Loucy (cell line): ENCODE results near the gene PTPRN2.
"Not testable (repeated sequence)": the region's sequence is repeated elsewhere in the genome, so short reads cannot be mapped to it uniquely, and the experiment has no call there.

Experiments
- H2AFZ ChIP-seq: fragments of 200-600 bp; sonication (generic); 2 replicates; pipeline ENCODE4 v1.6.0; 2016; ENCODE audit warnings: antibody characterized with exemption, mild to moderate bottlenecking, low read length, moderate library complexity
- H3F3A ChIP-seq: fragments of 200-600 bp; 2 replicates; pipeline ENCODE4 v1.6.0; 2016; ENCODE audit warnings: antibody characterized with exemption, low read depth, mild to moderate bottlenecking
- H3K27me3 ChIP-seq: fragments of 200-600 bp; sonication (generic); 2 replicates; pipeline ENCODE4 v1.6.1; 2014; ENCODE audit warnings: low read length, mild to moderate bottlenecking; ENCODE audit not compliant: insufficient read depth, poor library complexity, severe bottlenecking
- H3K36me3 ChIP-seq: fragments of 200-600 bp; sonication (generic); 2 replicates; pipeline ENCODE4 v1.6.1; 2016; ENCODE audit warnings: low read length; ENCODE audit not compliant: insufficient read depth
- H3K4me1 ChIP-seq: fragments of 200-600 bp; sonication (generic); 2 replicates; pipeline ENCODE4 v1.5.1; 2014; ENCODE audit warnings: low read length, mild to moderate bottlenecking; ENCODE audit not compliant: insufficient read depth, poor library complexity, severe bottlenecking
- H3K4me2 ChIP-seq: fragments of 200-600 bp; sonication (generic); 2 replicates; pipeline ENCODE4 v1.6.0; 2014; ENCODE audit warnings: antibody characterized with exemption, low read length, low read depth, mild to moderate bottlenecking; ENCODE audit not compliant: poor library complexity, severe bottlenecking
- H3K4me3 ChIP-seq: fragments of 200-600 bp; sonication (generic); 2 replicates; pipeline ENCODE4 v1.5.1; 2014; ENCODE audit warnings: low read length, mild to moderate bottlenecking, mixed read lengths; ENCODE audit not compliant: poor library complexity, severe bottlenecking
- H3K79me2 ChIP-seq: fragments of 200-600 bp; sonication (generic); 2 replicates; pipeline ENCODE4 v1.6.1; 2014; ENCODE audit warnings: low read length; ENCODE audit not compliant: insufficient read depth
- H3K9ac ChIP-seq: fragments of 200-600 bp; sonication (generic); 2 replicates; pipeline ENCODE4 v1.6.0; 2014; ENCODE audit warnings: mild to moderate bottlenecking, low read depth, low read length, moderate library complexity; ENCODE audit not compliant: poor library complexity, severe bottlenecking
- H3K9me2 ChIP-seq: fragments of 200-600 bp; sonication (generic); replicated peaks from 2 replicates; pipeline ENCODE4 v1.6.1; 2016; ENCODE audit warnings: low read depth, low read length, mixed read lengths
- H3K9me3 ChIP-seq: fragments of 200-600 bp; sonication (generic); 2 replicates; pipeline ENCODE4 v1.6.1; 2014; ENCODE audit warnings: mild to moderate bottlenecking, antibody characterized with exemption, low read length, low read depth; ENCODE audit not compliant: insufficient read depth
- H4K20me1 ChIP-seq: fragments of 200-600 bp; sonication (generic); 2 replicates; pipeline ENCODE4 v1.6.0; 2014; ENCODE audit warnings: antibody characterized with exemption, low read length, mild to moderate bottlenecking; ENCODE audit not compliant: insufficient read depth, poor library complexity, severe bottlenecking
- CTCF ChIP-seq: fragments of 200-600 bp; sonication (generic); conservative IDR thresholded peaks from 2 replicates; pipeline ENCODE4 v1.5.1; 2014; ENCODE audit warnings: mild to moderate bottlenecking, antibody characterized with exemption, low read length
- EZH2phosphoT487 ChIP-seq: fragments of 200-600 bp; IDR thresholded peaks from 2 replicates; pipeline ENCODE4 v1.6.1; 2018; ENCODE audit warnings: antibody characterized with exemption, mild to moderate bottlenecking, moderate library complexity, borderline replicate concordance

Gene PTPRN2

GRCh38 chr7:158034571-158034970, 553.1 kb downstream of the PTPRN2 start:
- Histone ChIP-seq H3K4me1 (no peaks in the 10 kb centered on the region), H3K9me3 (peaks cover 21% of the 10 kb centered on the region), H3K9me2 (no peaks in the 10 kb centered on the region; the same call in 1 of the 2 replicates), H3K79me2 (no peaks in the 10 kb centered on the region), H3K36me3 (no peaks in the 10 kb centered on the region), H3K27me3 (no peaks in the 10 kb centered on the region), H3K4me2 (no peak overlapping the region), H3K4me3 (no peak overlapping the region), H3F3A (no peaks in the 10 kb centered on the region), H3K9ac (no peak overlapping the region), H4K20me1 (no peaks in the 10 kb centered on the region), H2AFZ (no peak overlapping the region)
- TF ChIP-seq CTCF: no peak
- no peak for TF ChIP-seq EZH2phosphoT487

GRCh38 chr7:158033925-158034324, 553.7 kb downstream of the PTPRN2 start:
- H2AFZ ChIP-seq, H3K4me1 ChIP-seq, H3K27me3 ChIP-seq, H3K4me3 ChIP-seq, H3K9ac ChIP-seq, H3K36me3 ChIP-seq, H3K79me2 ChIP-seq, H3K4me2 ChIP-seq, H3F3A ChIP-seq, H3K9me2 ChIP-seq, H4K20me1 ChIP-seq: not testable (repeated sequence)
- peaks cover 15% of the 10 kb centered on the region; the same call in 1 of the 2 replicates for H3K9me3 ChIP-seq

- Histone ChIP-seq H3K4me2 (no peak overlapping the region), H3K4me3 (no peak overlapping the region), H3K36me3 (no peaks in the 10 kb centered on the region), H3K27me3 (no peaks in the 10 kb centered on the region), H3K9ac (no peak overlapping the region), H4K20me1 (no peaks in the 10 kb centered on the region), H3F3A (no peaks in the 10 kb centered on the region), H3K9me3 (peaks cover 15% of the 10 kb centered on the region; the same call in 1 of the 2 replicates), H3K9me2 (no peaks in the 10 kb centered on the region; the same call in 1 of the 2 replicates), H3K4me1 (no peaks in the 10 kb centered on the region), H2AFZ (no peak overlapping the region), H3K79me2 (no peaks in the 10 kb centered on the region)
- no peak for TF ChIP-seq CTCF
- no peak for TF ChIP-seq EZH2phosphoT487
Measured at GRCh38 chr7:158033196-158033595, 554.4 kb downstream of the PTPRN2 start.

- H3K4me2 ChIP-seq: no peak overlapping the region
- H4K20me1 ChIP-seq: no peaks in the 10 kb centered on the region
- no peaks in the 10 kb centered on the region for H3K36me3 ChIP-seq
- H3K4me1 ChIP-seq: no peaks in the 10 kb centered on the region
- no peaks in the 10 kb centered on the region for H3K27me3 ChIP-seq
- no peaks in the 10 kb centered on the region for H3F3A ChIP-seq
- H2AFZ ChIP-seq: no peak overlapping the region
- no peak overlapping the region for H3K4me3 ChIP-seq
- H3K9me2 ChIP-seq: no peaks in the 10 kb centered on the region; the same call in 1 of the 2 replicates
- no peak for TF ChIP-seq CTCF
- TF ChIP-seq EZH2phosphoT487: no peak
- no peaks in the 10 kb centered on the region for H3K79me2 ChIP-seq
- H3K9ac ChIP-seq: no peak overlapping the region
- peaks cover 15% of the 10 kb centered on the region; the same call in 1 of the 2 replicates for H3K9me3 ChIP-seq
Measured at GRCh38 chr7:158032561-158033115, 555.0 kb downstream of the PTPRN2 start.
